Measurements from ENCODE around the gene HHAT.
A peak's percentile ranks its signal among the peaks of the same experiment; 100 is the strongest.

Gene HHAT

DNA sequence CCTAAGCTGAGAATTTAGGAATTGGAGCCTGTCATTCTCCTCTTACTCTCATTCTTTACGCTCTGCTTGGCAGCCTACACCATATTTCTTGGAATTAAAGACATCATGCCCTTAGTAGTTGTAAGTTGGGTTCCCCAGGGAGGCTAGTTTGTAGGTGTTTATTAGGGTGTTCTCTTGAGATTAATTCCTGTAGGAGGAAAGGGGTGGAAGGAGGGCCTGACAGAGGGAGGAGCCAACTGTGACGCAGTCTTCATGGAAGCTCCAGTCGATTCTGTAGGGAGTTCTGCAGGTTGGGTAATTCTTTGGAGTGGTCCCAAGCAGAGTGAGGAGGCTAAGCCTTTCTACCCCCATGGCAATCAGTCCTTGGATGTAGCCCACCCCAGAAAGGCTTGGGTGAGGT, 111.4 kb downstream of the HHAT start:
- DNase-seq (ENCODE audit: low read depth) = no peak

DNA sequence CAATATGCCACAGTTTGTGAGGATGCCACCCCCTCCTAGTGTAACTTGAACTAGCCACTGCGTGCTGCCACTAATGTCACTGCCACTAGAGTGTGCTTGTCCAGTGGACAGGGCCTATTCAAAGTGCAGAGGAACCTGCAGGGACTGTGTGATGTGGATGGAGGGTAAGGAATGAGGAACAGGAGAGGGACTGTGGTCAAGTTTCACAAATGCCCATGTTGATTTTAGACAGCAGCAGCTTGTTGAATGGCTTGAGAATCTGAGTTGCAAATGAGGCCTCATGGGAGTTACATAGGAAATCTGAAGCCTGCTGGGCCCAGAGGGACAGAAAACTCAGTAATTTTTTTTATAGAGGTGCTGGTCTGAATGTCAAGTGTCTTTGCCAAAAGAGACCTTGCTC, 112.3 kb downstream of the HHAT start:
- no peak for DNase-seq (ENCODE audit: low read depth)

DNA sequence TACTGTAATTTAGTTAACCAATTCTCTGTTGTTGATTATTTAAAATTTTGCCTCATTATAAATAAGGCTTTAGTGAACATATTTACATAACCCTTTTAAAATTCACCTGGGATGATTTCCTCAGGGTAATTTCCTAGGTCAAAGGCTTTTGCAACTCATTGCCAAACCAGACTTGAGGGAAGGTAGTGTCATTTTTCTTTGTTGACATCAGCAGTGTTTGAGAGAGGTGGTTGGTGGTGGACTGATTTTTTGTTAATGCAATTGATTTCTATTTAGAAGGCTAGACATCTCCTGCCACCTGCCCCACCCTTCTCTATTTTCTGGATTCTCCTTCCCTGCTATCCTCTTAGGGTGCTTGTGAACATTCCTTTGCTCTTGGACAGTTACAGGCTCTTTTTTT, 116.8 kb downstream of the HHAT start:
- no peak for DNase-seq (ENCODE audit: low read depth)

DNA sequence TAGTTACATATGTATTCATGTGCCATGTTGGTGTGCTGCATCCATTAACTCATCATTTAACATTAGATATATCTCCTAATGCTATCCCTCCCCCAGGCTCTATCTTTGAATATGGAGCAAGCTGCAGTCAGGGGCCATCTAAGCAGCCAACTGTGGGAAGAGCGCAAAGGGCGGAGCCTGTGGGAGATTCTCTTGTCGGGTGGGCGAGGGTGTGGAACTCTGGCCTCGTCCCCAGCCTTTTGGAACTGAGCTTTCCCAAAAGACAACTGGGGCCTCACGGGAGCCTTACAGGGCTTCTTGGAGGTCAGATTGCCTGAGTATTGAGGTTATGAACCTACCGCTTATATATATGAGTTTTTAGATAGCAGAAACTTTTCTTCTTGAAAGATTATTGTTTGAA, 117.2 kb downstream of the HHAT start:
- DNase-seq (ENCODE audit: low read depth) = no peak

DNA sequence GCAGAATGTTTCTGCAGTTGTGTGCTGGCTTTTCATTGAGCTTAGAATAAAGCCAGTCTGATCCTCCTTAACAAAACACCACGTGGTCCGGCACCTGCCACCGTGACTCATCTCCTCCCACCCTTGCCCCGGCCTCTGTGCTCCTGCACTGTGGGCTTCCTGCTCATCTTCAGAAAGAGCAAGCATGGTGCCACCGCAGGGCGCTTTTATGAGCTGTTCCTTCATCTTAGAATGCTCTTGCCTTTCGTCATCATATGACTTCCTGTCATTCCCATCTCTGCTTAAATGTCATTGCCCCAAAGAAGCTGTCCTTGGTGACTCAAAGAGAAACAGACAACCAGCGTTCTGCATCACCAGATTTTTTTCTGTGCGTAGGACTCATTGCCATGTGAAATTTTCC, 117.8 kb downstream of the HHAT start:
- peak; percentile 68 for DNase-seq (ENCODE audit: low read depth)

DNA sequence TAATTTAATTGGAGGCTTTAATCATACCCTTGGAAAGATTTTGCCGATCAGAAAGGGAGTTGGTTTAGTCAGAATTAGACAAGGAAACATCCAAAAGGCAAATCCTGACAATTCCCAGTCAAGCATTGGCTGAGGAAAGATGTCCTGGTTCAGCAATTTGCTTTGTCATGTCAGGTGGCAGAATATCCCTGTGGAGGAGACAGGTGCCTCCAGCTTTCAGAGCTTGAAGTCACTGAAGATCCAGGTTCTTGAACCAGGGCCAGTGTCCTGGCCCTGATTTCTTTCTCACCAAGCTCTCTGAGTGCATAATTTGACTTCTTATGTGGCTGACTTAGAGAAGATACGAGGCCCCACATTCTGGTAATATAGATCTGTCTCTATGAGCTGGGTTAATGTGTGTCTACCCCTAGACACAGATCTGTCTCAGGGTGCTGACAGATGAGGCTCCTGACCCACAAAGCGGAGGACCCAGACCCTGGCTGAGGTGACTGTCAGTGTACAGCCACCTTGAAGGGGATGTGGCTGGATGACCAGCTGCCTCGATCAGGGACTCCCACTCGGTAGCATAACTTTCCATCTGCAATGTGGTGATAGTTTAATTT, 118.9 kb downstream of the HHAT start:
- DNase-seq (ENCODE audit: low read depth) = no peak

DNA sequence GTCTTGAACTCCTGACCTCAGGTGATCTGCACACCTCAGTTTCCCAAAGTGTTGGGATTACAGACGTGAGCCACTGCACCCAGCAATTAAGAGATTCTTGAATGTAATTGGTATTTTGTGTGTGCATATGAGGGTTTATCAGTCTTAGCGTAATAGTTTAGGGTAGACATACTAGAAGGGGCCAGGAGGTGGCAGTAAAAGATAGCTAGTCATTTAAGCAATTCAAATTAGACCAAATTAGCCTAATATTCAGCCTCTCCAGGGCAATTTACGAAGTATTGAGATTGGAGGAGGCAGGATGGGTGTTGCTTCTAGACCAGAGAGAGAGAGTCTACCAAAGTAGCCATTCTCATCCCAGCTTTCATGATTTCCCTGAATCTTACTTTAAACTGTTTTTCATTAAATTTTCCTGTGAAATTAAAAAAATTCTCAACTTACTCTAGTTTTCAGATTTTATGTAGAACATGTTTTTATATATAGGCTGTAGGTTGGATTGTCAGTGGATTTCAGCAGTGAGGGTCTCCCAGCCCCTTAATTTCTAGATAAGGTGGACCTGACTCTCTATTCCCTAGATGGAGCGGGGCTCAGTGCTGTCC, 119.7 kb downstream of the HHAT start:
- DNase-seq (ENCODE audit: low read depth) = no peak

DNA sequence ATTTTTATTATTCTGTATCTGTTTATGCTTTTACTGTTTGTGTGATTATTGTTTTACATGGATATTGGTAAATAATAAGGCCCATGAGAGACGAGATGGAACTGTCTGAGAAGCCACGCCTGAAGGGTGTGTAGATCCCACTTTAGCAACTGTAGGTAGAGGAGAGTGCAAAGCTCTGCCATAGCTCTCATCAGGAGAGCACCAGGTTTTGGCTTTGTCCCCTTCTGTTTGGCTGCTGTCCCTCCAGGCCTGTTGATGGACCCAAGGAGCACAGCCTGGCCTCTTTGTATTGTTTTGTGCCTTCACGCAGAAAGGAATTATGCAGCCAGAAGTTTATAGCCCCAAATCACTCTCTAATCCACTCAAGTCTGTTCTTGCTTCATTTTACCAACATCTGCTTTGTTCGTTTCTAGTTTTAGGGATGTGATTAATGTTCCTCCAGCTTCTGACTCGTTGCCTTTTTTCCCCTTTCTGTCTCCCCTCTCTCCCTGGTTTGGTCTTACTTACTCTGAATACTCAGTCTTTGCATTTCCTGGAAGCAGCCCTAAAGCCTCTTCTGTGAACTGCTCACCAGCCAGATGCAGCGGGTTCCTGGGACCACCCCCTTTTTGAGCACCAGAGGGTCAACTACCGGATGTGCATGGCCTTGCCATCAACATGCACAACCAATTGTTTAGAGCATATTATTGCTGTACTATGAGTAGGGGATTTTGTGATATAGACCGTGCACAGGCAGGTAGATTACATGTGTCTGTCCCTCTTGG, 127.3 kb downstream of the HHAT start:
- no peak for DNase-seq (ENCODE audit: low read depth)

DNA sequence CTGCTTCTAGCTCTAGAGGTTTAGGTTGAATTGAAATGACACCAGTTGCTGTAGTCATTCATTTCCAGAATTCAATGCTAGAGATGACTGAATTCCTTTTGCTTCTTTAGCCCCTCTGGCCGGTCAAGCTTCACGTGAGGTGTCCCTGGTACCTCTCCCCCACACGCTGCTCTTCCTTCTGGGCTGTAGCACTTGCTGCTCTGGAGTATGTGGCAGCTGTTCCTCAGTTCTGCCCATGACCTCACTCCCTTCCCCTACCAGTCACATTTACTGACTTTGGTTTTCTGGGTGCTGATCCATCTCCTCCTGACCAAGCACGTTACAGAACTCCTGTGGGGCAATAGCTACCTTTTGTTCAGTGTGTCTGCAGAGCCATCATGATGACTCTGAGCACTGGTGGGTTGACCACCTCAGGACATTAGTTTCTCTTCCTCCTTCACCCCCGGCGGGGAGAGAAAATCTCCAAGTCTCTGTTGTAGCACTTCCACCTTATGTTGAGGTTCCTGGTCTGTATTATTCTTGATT, 128.1 kb downstream of the HHAT start:
- DNase-seq (ENCODE audit: low read depth) = no peak

DNA sequence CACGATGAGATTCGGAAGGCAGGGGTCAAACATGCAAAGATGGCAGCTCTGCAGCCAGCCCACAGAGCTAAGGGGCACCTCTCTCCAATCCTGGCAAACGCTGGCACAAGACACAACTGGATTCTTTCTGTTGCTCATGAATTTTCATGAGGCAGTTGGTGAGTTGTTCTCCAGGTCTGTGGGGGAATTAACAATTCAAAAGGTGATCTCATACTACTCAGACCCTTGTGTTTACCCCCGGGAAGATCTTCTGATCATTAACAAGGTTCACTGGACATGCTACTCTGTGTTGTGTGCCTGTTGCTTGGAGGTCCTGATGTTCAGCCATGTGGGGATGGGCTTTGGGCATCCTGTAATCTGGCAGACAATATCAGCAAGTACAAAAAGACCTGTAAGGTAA, 128.9 kb downstream of the HHAT start:
- no peak for DNase-seq (ENCODE audit: low read depth)

DNA sequence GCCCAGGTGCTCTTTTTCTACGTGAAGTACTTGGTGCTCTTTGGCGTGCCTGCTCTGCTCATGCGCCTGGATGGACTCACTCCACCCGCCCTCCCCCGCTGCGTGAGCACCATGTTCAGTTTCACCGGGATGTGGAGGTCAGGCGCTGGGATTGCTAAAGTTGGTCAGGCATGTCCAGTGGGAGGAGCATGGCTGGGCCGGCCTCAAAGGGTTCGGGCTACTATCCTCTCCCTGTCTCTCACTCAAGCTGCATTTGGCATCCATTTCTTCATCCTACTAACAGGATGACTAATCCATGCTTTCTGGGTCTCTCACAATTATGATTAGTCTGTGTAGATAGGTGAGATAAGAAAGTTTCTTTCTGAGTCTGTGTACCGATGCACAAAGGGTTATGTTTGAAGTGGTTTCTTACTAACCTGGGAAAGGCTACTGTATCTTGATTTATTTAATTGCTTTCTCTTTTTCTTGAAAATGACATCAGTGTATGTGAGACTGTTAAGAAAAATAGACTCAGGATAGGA, 135.9 kb downstream of the HHAT start:
- no peak for DNase-seq (ENCODE audit: low read depth)

DNA sequence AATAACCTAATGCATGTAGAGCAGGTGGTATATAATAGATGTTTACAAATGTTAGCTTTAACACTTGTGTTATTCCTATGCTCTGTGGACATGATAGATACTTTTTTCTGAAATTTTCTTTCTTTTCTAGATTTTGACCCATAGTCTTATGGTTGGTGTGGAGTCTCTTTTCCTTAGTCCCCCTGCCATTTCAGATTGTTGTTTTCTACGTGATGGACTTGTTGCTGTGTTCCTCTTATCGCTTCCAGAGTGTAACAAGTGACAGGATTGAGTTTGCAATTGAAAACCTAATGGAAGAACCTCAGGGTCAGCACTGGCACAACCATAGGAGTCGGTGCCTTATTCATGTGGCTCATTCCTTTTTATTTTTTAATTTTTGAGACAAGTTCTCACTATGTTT, 136.4 kb downstream of the HHAT start:
- no peak for DNase-seq (ENCODE audit: low read depth)

DNA sequence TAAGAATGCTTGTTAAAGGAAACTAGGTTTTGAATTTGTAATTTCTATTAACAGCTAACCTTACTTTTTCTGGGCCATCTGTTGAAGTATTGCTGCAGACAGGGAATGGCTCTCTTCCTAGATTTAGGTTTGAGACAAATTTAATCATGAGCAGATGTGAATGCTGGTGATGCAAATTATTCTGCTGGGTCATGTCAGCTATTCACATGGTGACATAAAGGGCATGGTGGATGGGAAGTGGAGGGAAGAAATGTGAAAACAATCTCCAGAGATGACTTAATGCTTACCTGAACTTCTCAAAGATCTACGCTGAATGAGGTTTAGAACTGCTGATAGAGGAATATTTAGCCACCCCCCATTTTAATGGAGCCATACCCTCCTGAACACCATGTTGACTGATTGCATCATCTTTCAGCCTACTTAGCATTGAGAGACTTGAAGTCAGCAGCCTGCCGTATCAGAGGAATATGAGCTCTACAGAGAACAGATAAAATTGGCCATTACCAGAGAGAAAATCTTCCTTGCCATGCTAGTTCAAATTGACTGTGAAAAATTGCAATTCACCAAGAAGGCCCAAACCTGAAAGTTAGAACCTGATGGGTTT, 138.8 kb downstream of the HHAT start:
- no peak for DNase-seq (ENCODE audit: low read depth)

DNA sequence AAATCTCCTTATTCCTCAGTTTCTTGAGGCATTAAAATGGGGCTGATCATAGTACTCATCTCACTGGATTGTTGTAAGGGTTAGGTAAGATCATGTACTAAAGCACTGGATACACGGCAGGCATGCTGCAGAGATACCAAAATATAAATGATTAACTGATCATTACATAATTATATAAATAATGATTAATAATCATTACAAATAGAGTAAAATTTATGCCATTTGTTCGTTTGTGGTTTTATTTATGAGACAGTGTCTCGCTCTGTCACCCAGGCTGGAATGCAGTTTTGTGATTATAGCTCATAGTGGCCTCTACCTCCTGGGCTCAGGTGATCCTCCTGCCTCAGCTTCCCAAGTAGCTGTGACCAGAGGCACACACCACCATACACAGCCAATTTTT, 140.7 kb downstream of the HHAT start:
- no peak for DNase-seq (ENCODE audit: low read depth)

DNA sequence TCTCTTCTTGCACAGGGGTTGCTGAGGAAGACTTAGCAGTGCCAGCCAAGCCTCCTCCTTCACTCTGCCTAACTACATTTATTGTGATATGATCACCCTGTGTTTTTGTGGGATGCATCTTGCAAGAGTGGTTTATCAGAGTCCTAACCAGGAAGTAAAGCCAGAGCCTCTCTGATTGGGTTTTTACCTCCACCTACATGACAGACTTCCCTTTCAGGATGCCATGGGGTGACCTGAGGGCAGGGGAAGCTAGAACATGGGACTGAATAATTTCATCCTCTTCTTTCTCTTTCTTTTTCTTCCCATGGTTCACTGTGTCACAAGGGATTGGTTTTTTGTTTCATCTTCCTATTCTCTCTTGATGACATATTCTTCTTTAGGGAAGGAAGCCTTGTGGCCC, 146.6 kb downstream of the HHAT start:
- DNase-seq (ENCODE audit: low read depth) = no peak

DNA sequence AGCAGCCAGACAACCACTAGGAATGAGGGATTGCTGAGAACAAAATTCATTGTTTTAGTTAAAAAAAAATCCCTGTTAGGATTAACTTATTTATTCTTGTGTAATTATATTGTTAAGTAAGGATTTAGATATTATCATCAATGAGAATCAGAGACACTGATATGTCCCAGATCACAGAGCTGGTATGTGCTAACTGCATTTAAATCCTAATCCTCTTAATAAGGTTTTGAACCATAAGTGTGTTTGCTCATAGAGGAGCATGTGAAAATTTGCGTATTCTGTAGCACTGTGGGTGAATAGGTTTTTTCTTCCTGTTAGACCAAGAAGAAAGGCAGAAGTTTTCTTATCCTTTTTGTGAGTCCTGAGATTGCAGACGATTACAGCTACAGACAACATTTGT, 147.1 kb downstream of the HHAT start:
- no peak for DNase-seq (ENCODE audit: low read depth)

DNA sequence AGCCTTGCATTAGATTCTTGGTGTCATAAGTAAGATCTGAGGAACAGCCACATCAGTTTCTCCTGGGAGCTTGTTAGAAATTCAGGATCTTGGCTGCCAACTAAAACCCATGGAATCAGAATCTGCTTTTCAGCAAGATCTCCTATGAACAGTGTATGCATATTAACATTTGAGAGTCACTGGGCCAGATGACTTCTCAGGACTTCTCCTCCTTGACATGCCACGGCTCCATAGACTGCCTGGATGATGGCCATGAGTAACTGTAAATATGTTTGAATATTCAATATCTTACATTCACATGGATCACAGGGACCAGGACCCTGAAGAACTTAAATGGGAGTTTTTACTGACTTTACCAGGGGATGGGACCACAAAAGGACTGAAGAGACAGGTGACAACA, 148.0 kb downstream of the HHAT start:
- DNase-seq (ENCODE audit: low read depth) = no peak

DNA sequence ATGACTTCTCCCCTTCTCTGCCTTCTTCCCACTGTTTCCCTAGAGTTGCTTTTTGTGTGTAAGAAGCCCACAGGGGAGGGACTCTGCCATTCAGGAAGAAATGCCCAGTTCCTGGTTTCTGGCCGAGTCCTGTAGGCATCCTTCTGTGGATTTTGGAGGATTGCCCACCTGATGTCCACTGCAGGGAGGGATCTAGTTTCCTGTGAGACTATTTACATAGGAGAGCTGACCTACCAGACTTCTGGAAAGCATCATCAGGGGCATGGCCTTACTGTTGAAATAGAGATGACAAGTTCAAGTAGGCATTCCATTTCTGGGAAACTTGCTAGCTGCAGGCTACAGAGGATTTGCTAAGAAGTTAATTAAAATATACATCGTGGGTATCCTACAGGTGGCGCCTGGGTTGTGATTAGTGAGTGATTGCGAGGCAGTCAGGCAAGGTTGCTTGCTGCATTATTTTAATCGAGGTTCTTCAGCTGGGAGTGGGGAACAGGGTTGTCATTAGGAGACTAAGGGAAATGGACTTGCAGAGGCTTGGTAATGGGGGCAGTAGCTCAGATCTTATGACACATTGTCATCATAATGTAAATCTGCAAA, 148.7 kb downstream of the HHAT start:
- no peak for DNase-seq (ENCODE audit: low read depth)

DNA sequence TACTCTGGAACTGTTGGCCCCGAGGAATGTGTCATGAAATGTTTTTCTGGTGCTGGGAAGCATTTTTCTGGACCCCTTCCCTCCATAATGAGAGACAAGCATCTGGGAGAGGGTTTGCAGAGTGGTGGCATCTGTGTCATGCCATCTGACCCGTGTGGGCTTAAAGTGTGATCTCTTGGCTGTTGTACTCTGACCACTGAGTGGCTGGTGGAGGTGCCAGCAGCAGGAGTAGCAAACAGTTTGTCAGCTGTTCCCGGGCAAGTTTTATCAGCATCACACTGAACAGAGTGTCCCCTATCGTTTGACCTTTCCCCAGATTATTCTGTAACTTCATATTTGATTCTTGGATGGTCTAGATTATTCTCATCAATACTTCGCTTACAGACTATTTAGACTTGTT, 150.1 kb downstream of the HHAT start:
- DNase-seq (ENCODE audit: low read depth) = no peak

DNA sequence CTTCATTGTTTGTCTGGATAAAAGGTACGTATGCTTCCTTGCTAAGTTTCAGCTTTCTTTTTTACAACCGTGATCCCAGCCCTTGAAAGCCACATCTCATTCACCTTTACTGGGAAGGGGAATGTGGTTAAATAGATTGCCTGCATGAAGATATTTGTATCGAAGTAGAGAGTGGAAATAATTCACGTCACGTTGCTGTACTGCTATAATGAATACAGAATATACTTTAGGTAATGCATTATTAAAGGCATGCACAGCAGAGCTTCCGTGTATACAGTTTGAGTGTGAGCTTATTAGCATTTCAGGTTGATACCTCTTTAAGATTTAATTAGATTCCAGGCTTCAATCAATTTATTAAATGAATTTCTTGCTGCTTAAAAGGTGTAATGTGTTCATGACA, 153.8 kb downstream of the HHAT start:
- no peak for DNase-seq (ENCODE audit: low read depth)

DNA sequence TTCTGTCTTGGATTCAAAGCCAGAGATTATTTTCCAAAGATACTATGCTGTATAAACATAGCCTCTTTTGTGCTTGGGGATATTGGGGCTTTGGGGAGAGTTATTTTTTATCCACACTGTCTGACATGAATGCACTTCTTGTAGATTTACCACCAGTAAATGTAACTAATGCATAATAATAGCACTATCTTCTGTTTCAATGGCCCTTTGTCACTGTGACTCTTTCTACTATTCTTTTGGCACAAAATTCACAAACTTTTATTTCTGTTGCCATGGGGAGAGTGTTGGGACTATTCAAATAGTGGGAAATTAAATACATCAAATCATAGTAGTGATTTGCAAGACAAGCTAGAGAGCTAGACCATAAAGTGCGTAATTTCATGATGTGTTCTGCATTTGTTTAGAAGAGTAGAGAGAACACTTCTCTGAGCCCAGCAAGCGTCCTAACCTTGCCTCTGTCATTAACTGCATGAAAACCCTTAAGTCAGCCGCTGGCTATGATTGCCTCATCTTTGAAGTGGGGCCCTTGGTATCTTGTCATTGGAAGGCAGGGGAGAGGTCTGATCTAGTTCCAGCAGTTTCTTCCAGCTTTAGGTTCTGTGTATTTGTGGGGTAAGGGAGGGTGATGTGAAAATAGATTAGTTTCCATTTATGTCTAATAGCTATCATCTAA, 154.4 kb downstream of the HHAT start:
- no peak for DNase-seq (ENCODE audit: low read depth)

DNA sequence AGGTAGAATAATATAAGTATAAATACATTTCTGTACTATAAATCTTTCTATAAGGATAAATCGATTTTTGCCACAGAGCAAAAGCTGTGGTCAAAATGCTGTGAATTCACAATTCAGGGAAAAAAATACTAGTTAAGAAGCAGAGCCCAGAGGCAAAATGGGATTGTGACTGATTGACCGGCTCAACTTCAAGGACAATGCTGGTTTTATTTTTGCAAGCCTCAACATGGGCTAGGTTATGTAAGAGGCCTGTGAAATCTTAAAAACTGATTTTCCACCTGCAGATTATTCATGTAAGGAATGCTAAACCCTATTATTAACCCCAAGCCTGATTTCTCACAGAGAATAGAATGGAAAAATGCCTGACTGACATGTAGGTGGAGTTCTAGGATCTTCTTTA, 155.1 kb downstream of the HHAT start:
- DNase-seq (ENCODE audit: low read depth) = no peak

Measured in T-helper 22 cell (primary cell).